PC-9 (cell line): ENCODE measurements around the gene DIAPH2. TPM values are rescaled to one million over a fixed set of nuclear protein-coding genes. Genes with fewer than 3 reads are reported as not detected.

Experiments
- BruUV-seq: library from RNA; stranded (reverse); fragments of 400-500 nt; replicated peaks from 2 replicates; lab custom pipeline; 2021; lab: Mats Ljungman, UMichigan
- CTCF ChIA-PET: fragments of 300-600 bp; sonication (Branson Sonifier 250); formaldehyde crosslinking; loops from one replicate; lab custom pipeline; 2022; ENCODE audit warnings: antibody characterized with exemption; lab: Charles Lee
- POLR2A ChIA-PET: fragments of 300-600 bp; sonication (Branson Sonifier 250); formaldehyde crosslinking; loops from one replicate; lab custom pipeline; 2022; ENCODE audit warnings: antibody characterized with exemption; ENCODE audit not compliant: unreplicated experiment; lab: Charles Lee
- DNase-seq, 2 experiments: peaks; one replicate each; pipeline versions ENCODE4 v3.0.0 to v3.0.0-alpha.2; 2015 to 2022; ENCODE audit warnings: mixed read lengths in 1 of 2
- H2AFZ ChIP-seq: fragments of 200-600 bp; sonication (generic); 2 replicates; pipeline ENCODE4 v1.8.1; 2017; ENCODE audit warnings: antibody characterized with exemption
- H3F3A ChIP-seq: fragments of 200-600 bp; sonication (generic); 2 replicates; pipeline ENCODE4 v1.8.1; 2017; ENCODE audit warnings: antibody characterized with exemption, mild to moderate bottlenecking, low read depth; ENCODE audit not compliant: insufficient read depth
- H3K27ac ChIP-seq: fragments of 200-600 bp; sonication (generic); 2 replicates; pipeline ENCODE4 v1.6.1; 2016; ENCODE audit warnings: mixed run types
- H3K27me3 ChIP-seq: fragments of 200-600 bp; sonication (generic); 2 replicates; pipeline ENCODE4 v1.6.1; 2016; ENCODE audit warnings: low read depth, mixed run types; ENCODE audit not compliant: insufficient read depth
- H3K36me3 ChIP-seq: fragments of 200-600 bp; sonication (generic); 2 replicates; pipeline ENCODE4 v1.6.1; 2016; ENCODE audit warnings: low read depth, mixed run types
- H3K4me1 ChIP-seq: fragments of 200-600 bp; sonication (generic); replicated peaks from 2 replicates; pipeline ENCODE4 v1.6.1; 2016; ENCODE audit warnings: mixed run types; ENCODE audit not compliant: insufficient read depth
- H3K4me2 ChIP-seq: fragments of 200-600 bp; sonication (generic); 2 replicates; pipeline ENCODE4 v1.6.1; 2017; ENCODE audit warnings: mixed run types
- H3K4me3 ChIP-seq: fragments of 200-600 bp; sonication (generic); 2 replicates; pipeline ENCODE4 v1.6.1; 2016; ENCODE audit warnings: mixed run types
- H3K79me2 ChIP-seq: fragments of 200-600 bp; sonication (generic); 2 replicates; pipeline ENCODE4 v1.6.1; 2017; ENCODE audit warnings: low read depth, mixed run types
- H3K9me2 ChIP-seq: fragments of 200-600 bp; sonication (generic); 2 replicates; pipeline ENCODE4 v1.8.1; 2017; ENCODE audit warnings: mild to moderate bottlenecking; ENCODE audit not compliant: insufficient read depth
- H3K9me3 ChIP-seq: fragments of 200-600 bp; sonication (generic); 2 replicates; pipeline ENCODE4 v1.8.1; 2016; ENCODE audit warnings: low read depth; ENCODE audit not compliant: insufficient read depth
- H4K20me1 ChIP-seq: fragments of 200-600 bp; sonication (generic); 2 replicates; pipeline ENCODE4 v1.8.1; 2017; ENCODE audit not compliant: insufficient read depth
- CTCF ChIP-seq: fragments of 200-600 bp; sonication (generic); conservative IDR thresholded peaks from 2 replicates; pipeline ENCODE4 v1.6.1; 2017; ENCODE audit warnings: mixed run types, antibody characterized with exemption, mild to moderate bottlenecking, moderate library complexity
- EZH2 ChIP-seq: fragments of 200-600 bp; sonication (generic); IDR thresholded peaks from 2 replicates; pipeline ENCODE4 v1.8.0; 2017; ENCODE audit warnings: antibody characterized with exemption, low read depth
- intact Hi-C: fragments of 100-400 bp; cut with micrococcal nuclease; formaldehyde crosslinking; loops from one replicate; pipeline ENCODE4 v1.10.0; 2022; ENCODE audit not compliant: unreplicated experiment
- total RNA-seq: library from RNA; stranded (reverse); gene quantifications from 2 replicates; pipeline ENCODE4 v1.2.3, GENCODE V29; 2021

The DIAPH2 gene
- total RNA-seq, 1 experiment from 2014 or later, result 12.0 TPM

DNA sequence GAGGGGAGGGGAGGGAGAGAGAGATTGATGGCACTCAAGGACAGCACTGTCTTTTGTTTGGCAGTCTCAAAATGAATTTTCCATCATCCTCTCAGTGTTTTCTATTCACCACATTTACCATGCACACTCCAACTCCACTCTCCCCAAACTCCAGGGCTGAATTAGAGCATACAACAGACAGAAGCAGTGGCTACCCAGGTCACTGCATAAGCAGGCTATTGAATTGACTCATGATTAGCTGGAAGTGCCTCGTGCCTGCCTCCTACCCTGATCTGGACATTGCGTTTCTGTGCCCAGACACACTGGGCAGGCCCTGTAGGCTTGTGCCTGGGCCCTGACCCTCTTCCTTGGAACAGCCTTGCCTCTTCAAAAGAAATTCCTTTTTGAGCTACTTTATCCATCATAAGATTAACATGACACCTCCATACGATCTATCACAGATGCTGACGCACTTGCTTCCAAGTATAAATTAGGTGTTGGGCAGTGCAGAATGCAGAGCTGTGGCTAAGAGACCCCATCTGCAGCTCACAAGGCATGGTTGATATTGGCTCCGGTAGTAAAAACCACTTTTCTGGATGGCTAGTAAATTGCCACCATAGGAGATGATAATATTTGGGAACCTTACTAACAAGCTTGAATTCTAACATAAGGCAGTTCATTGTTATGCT lies 952.0 kb downstream of the DIAPH2 start:
- Histone ChIP-seq H3K9me2 (no peaks in the 10 kb centered on the region), H3K4me3 (no peak overlapping the region), H3K27ac (no peak overlapping the region), H3K27me3 (no peaks in the 10 kb centered on the region), H2AFZ (no peak overlapping the region), H3K4me1 (no peaks in the 10 kb centered on the region), H3K9me3 (no peaks in the 10 kb centered on the region), H4K20me1 (no peaks in the 10 kb centered on the region), H3K4me2 (no peak overlapping the region), H3F3A (no peaks in the 10 kb centered on the region), H3K36me3 (no peaks in the 10 kb centered on the region), H3K79me2 (no peaks in the 10 kb centered on the region)
- ChIA-PET POLR2A (no interaction called here), CTCF (no interaction called here)
- TF ChIP-seq CTCF, result no peak
- no peak for TF ChIP-seq EZH2
- no TSS peak for BruUV-seq
- DNase-seq, result no peak
- intact Hi-C loops, result no loop called here

GRCh38 chrX:97637289-97637688 lies 952.6 kb downstream of the DIAPH2 start:
- DNase-seq, result no peak
- Histone ChIP-seq H3F3A (no peaks in the 10 kb centered on the region), H3K9me3 (no peaks in the 10 kb centered on the region), H2AFZ (no peak overlapping the region), H3K36me3 (no peaks in the 10 kb centered on the region), H3K4me3 (no peak overlapping the region), H3K9me2 (no peaks in the 10 kb centered on the region), H4K20me1 (no peaks in the 10 kb centered on the region), H3K79me2 (no peaks in the 10 kb centered on the region), H3K4me2 (no peak overlapping the region), H3K4me1 (no peaks in the 10 kb centered on the region), H3K27me3 (no peaks in the 10 kb centered on the region), H3K27ac (no peak overlapping the region)
- no TSS peak for BruUV-seq
- ChIA-PET CTCF (no interaction called here), POLR2A (no interaction called here)
- intact Hi-C loops, result no loop called here
- TF ChIP-seq CTCF (no peak), EZH2 (no peak)

DNA sequence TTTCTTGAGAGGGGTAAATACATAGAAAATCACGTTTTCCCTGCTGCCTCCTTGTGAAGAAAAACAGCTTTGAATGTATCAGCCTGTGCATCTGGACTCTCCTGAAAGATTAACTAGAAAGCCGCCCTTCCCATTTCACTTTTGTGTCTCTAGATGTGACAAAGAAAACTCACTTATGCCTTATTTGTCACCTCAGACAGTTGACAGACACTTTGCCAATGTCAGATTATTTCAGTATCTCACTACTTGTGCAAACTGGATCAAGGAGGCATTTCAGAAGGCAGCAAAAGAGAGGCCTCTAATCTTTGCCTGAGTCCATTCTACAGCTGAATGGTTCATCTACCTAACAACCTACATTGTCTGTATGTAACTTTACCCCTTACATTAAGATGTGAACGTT lies 954.0 kb downstream of the DIAPH2 start:
- BruUV-seq, result no TSS peak
- intact Hi-C loops, result no loop called here
- CTCF ChIA-PET, result no interaction called here
- H4K20me1 ChIP-seq, result no peaks in the 10 kb centered on the region
- H3K27me3 ChIP-seq, result no peaks in the 10 kb centered on the region
- H3K4me2 ChIP-seq, result no peak overlapping the region
- H3K4me3 ChIP-seq, result no peak overlapping the region
- H3F3A ChIP-seq, result no peaks in the 10 kb centered on the region
- no peaks in the 10 kb centered on the region for H3K9me2 ChIP-seq
- H3K4me1 ChIP-seq, result no peaks in the 10 kb centered on the region
- no peaks in the 10 kb centered on the region for H3K36me3 ChIP-seq
- TF ChIP-seq EZH2 (no peak), CTCF (no peak)
- no peak overlapping the region for H2AFZ ChIP-seq
- H3K79me2 ChIP-seq, result no peaks in the 10 kb centered on the region
- H3K9me3 ChIP-seq, result no peaks in the 10 kb centered on the region
- H3K27ac ChIP-seq, result no peak overlapping the region
- DNase-seq, result no peak
- POLR2A ChIA-PET, result no interaction called here
